NOMO-1 treated with dmso at 0.1 percent for 144 hours (cell line): ENCODE measurements around the gene PARD3B.
"Not testable (repeated sequence)": the region's sequence is repeated elsewhere in the genome, so short reads cannot be mapped to it uniquely, and the experiment has no call there.

Source experiments
- DNase-seq: peaks from one replicate; lab custom pipeline; 2025; ENCODE audit not compliant: unreplicated experiment; lab: John Stamatoyannopoulos, UW

Gene PARD3B

DNA sequence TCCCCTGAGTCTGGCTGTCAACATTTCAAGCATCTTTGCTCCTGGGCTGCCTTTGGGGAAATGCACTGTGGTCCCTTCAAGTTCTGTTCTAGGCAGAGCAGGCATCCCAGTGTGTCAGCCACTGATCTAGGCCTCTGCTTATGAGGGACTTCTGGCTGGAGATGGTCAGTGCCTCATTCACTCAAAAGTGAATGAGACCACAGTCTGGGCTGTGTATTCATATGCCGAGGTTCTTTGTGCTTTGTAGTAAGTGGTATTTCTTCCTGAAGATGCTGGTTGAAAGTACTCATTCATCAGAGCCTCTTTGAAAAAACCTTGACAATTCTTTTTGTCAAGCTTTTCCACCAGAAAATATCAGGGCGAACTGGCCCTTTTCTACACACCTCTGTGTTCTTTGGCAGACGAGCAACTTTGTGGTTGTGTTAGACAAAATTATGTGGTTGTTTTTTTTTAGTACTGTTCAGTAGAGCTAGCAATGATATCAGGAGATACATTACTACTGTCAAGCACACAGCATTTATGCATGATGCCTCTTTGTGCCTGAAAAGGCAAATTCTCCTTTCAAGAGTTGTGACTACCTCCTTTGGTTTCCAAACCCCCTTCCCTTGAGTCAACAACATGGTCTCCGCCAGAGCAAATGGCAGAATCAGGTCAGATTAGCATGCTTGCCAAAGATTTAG, 626.1 kb downstream of the PARD3B start:
- no peak for DNase-seq

DNA sequence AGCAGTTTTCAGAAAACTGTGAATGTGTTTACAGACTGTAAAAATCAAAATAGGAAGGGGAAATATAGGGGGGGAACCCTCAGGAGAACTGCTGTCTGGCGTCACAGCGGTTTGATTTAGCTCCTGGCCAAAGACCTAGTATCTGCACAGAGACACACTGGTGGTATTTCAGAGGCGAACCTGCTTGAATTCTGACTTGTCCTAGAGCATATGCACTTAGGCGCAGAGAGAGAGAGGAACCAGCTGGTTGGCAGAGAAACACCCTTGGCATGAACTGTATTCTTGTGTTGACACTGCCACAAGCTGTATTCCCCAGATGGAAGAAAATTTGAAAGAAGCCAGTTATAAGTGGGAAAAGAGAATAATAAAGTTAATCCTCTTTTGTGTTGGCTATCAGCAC, 630.6 kb downstream of the PARD3B start:
- DNase-seq = no peak

DNA sequence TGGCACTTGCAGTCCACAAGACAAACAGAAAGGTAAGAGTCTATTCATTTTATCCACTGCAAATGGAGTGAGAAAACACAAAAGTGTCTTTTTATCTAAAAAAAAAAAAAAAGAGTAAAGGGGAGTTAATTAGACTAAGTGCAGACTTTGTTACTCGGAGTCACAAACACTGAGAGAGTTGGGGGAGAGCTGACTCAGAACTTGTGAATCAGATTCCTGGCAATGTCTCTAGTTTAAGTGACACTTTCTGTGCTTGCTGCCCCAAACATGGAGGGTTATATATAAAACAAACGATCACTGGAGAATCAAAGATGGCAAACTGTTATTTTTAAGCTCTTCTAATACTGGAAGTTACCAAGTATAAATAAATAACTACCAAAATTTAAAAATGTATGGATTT, 631.3 kb downstream of the PARD3B start:
- DNase-seq = no peak

DNA sequence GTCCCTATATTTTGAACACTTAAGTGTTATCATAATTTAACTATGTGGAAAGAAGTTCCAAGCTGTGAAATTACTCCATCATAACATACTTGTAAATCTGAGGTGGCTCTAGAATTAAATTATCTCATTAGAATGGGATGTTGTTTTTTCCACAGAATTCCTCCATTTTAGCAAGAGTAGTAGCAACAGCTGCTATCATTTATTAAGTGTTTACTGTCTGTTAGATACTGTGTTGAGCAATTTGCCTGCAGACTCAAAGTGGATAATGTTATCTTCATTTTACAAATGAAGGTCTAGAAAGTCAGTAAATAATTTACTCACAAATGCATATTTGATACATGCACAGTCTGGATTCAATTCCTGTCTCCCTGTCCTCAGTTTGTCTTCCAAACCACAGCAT, 632.3 kb downstream of the PARD3B start:
- no peak for DNase-seq

DNA sequence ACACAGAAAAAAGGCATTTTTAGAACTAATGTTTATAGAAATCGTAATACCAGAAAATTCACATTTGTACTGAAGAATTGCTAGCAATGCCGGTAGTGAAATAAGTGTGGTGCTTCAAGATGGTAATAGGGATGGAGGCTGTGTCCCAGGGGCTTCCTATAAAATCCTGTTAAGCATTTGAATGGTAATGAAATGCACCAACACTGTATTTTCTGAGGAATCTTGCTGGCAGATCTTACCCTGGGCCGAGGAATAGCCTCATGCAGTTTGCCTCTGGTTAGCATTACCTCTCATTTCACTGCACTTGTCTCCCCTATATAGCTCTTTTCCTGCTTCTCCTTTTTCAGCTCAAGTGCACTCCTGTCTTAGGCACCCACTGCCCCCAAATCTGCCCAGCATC, 635.5 kb downstream of the PARD3B start:
- DNase-seq = no peak

DNA sequence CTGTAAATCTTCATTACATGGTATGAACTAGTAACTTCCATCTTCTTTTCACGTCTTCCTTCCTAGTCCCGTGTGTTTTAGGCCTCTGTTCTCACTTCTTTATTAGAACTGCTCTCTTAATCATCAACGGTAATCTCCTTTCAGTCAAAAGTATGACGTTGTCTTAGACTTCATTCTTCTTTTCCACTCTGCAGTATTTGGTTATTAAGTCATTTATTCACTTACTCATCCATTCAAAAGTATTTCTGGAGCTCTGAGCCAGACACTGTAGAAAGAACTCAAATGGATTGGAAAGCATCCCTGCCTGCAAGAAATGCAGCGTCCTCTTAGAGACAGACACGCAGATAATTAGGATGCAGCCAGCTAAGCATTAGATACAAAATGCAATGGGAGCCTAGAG, 642.5 kb downstream of the PARD3B start:
- no peak for DNase-seq

DNA sequence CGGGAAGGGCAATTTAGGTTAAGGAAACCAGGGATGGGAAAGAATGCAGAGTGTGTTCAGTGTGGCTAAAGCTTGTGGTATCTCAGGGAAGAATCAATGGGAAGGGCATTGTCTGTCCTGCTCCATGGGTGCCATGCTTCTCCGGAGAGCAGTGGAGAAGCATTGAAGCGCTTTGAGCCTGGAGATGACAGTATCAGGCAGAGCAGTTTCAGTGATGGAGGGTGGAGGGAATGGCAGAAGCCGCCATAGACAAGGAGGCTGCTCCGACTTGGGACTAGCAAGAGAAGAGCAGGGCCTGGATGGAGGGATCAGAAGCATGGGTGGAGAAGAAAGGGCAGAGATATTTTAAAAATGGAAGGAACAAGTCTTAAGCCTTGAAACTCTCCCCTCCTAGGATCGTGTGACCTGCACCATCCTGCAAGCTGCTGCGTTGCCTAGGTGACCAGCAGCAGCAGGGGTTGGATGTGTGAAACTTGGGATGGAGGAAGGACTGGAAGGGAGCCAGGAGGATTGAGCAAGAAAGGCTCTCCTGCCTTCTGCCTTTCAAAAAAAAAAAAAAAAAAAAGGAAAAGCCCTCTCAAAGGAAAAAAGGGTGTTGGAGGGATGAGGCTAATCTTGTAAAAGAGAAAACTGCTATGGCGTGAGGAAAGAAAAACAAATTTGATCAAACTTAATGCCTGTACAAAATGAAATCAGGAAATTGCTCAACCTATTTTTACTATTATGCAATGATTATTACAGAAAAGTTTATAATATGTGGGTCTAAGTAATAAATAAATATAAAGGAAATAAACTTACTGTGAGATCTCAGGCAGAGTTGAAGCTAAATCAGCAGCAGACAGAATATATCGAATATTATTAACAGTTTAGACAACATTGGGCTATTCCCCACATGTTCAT, 643.2 kb downstream of the PARD3B start:
- DNase-seq = no peak

DNA sequence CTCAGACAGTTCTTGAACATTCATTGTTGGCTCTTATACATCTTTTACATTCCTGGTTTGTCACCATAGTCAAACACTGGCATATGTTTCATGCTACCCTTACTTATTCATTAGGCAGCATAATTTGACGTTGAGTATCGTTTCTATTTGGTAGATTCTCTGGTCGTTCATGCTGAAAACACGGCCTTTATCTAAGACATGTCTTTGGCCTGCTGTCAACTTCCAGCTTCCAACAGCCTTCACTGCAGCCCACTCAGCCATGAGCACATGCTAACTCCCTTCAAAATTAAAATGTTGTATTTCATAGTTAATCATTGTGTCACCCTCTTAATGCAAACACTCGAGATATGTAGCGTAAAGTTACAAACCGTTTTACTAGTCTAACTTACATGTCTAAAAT, 644.0 kb downstream of the PARD3B start:
- no peak for DNase-seq

DNA sequence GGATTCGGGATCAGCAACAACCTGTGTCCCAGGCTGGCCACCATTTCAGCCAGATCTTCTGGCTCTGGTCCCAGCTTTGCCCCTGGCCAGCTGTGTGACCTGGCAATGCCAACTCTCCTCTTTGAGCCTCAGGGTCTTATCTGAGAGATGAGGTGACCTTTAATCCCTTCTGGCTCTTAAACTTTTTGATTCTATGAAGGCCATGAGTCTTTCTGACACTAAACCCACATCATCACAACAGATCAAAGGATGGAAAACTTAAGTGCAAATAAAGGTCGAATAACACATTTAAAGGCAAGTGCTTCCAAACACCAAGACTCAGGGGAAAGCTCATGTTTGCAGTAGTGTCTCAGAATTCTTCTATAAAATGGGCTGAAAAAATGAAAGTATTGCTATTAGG, 645.3 kb downstream of the PARD3B start:
- no peak for DNase-seq

DNA sequence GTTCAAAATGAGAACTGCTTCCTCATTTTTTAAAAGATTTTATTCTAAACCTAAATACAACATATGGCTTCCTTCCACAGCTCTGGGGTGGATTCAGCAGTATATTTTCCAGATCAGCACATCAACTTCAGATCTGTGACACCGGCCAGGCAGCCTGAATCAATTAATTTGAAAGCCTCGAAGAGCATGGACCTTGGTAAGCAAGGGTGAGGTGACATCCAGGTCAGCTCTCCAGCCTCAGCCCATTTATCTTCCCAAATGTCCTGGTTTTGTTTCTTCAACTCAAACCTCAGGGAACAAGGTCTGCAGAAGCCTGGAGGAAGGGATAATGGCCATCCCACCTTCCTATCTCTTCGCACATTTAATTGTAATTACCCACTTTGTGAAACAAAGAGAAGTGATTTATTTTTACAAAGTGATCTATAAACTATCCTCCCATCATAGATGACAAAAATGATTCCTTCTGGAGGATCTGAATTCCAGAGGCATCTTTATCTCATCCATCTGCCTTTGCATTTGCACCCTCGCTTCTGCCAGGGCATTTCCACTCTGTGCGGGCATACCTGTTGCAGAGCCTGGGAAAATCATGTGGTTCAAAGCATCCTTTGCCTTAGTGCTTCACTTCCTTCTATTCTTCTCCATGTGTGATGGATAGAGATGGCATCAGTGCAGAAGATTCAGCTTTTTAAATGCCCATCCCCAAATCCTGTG, 648.0 kb downstream of the PARD3B start:
- DNase-seq = no peak

DNA sequence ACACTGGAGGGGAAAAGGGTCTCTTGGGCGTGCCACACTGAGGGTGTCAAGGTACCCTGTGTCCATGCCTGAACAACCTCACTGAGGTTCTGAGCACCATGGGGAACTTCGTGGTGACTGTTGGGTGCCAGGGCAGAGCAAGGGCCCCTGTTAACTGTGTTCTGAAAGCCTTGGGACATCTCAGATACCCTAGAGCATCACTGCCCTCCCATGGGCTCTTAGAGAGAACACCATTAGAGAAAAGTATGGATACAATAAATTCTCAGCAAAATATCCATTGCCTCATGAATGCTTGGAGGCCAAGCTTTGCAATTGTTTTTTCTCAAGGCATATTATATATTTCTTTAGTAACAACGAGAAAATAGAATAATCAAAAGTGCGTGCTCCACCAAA, 648.6 kb downstream of the PARD3B start:
- no peak for DNase-seq

DNA sequence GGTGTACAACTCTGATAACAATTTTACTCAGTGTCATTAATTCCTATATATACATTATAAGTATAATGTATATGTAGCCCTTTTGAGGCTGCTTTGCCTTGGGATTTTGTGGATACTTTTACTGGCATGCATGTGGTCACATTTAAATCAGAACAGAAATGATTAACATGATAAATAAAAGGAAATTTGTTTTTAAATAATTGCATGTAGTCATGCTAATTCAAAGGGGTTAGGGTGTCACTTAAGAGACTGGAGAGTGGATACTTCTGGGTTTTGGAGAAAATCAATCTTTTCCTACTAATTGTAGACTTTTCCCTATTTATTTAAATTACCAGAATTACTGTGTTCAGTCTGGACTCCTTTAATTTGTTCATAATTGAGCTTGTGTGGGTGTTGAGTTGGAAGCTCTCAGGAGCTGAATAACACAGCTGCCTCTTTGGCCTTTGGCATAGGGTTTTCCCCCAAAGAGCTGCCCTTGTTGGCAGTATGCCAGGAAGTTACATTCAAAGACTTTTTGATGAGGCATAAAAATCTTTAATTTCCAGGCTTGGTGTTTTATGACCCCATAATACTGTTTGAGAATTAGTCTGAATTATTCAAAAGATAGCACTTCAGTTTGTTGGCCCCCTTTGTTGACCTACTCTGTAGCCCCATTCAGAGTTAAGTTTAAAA, 652.3 kb downstream of the PARD3B start:
- DNase-seq = no peak

DNA sequence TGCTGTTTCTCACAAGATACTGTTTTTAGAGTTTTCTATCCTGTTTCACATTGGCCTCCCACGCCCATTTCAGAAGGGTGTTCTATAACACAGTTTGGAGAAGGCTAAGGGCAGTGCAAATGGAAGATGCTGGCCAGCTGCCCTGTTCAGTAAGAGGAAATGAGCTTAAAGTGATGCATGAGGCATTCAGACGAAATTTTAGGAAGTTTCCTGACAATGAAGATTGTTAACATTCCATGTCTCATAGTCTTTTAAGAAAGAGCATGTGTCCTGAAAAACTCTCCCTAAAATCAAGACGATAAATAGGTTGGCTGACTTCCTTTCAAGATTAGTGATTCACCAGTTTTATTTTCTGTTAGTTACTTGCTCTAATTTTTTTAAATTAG, 652.9 kb downstream of the PARD3B start:
- no peak for DNase-seq

DNA sequence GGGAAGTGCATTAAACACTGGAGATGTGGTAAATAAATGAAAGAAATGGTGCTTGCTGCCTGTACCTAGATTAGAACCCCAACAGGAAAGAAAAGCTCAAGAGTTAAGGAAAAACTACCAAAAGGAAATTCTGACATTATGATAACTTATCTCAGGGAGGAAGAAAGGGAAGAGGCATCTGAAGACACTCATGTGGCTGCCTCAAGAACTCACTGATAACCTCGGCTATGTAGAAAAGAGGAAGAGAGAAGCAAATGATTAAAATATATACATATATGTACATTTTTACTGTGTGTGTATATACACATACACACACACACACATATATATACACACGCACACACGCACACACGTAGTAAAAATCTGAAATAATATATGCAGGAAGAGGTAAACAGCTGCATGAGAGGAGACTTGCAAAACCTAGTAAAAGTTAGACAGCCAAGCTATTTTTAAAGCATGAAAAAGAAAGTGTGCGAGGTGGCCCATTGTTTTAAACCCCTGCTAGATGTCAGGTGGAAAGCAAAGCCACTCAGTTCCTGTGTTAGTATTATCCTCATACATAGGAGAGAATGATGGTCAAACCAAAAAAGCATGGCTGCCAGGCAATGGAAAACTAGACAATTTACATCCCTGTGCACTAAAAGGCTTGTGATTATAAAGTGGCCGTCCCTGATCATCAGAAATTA, 654.0 kb downstream of the PARD3B start:
- no peak for DNase-seq

DNA sequence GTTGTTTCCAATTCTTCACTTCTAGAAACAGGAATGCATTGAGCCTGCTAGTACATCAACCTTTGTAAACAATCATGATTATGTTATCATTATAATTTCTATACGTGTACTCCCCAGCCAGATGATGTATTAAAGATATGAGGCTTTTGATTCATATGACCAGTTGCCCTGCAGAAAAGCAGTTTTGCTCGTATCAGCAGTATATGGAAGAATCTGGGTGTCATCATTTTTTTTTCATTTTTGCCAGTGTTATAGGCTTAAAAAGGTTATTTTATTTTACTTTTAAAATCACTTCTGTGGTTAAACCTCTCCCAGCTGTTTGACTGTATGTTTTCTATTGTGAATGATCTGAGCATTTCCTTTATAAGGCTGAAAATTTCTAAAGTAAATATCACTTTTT, 665.2 kb downstream of the PARD3B start:
- no peak for DNase-seq

DNA sequence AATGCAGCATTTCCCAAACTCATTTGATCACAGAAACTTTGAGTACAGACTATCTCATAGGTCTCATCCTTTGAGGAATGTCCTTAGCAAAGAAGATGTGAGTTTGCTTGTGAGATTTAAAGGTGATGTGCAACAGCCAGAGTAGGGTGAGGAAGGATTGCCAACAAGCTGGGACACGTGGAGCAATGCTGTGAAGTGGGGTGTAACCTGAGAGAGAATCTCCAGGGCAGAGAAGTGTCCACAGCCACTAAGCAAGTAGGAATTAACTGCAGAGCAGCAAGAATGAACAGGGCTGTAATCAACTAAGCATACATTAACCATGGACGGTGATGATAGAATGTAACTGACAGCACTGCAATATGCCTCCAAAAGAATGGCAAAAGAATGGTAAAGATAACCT, 667.1 kb downstream of the PARD3B start:
- DNase-seq = no peak

DNA sequence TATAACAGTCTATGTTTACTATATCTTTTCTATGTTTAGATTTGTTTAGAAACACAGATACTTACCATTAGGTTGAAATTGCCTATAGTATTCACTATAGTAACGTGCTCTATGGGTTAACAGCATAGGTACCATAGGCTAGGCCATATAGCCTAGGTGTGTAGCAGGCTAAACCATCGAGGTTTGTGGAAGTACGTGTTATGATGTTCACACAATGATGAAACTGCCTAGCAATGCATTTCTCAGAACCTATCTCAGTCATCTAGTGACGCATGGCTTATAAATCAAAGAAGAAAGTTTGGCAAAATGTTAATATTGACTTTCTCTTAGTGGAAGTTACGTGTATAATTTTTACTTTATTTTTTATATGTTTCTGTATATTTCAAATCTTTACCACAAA, 670.8 kb downstream of the PARD3B start:
- no peak for DNase-seq

DNA sequence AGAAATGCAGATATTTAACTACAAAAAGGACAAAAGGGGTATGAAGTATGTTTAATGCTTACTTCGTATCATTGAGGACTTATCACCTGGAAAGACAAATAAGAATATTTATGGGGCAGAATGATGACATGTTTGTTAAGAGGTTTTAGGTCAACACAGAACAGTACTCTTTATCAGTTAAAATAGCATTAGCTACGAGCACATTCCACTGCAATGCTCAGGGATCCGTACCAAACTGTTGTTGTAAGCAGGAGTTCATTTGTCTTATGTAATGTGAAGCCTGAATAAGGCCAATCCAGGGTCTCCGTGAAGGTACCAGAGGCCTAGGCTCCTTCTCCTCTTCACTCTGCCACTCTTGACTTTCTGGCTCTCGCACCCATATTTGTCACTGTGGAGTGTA, 671.3 kb downstream of the PARD3B start:
- DNase-seq = no peak

DNA sequence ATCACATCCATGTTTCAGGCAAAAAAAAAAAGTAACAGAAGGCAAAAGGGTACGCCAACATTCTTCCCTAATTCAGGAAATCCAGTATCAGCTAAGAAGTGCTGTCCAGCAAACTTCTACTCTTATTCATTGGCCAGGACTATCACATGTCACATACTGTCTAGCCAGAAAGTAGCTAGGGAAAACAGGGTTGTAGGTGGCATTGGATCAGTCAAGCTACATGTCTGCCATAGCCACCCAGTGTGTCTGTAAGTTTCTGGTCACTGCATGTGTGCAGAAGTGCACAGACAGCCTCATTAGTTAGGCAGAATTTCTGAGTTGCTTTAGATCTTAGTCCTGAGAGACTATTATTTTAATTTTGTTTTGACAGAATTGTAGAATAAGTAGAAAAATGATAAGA, 671.7 kb downstream of the PARD3B start:
- no peak for DNase-seq

DNA sequence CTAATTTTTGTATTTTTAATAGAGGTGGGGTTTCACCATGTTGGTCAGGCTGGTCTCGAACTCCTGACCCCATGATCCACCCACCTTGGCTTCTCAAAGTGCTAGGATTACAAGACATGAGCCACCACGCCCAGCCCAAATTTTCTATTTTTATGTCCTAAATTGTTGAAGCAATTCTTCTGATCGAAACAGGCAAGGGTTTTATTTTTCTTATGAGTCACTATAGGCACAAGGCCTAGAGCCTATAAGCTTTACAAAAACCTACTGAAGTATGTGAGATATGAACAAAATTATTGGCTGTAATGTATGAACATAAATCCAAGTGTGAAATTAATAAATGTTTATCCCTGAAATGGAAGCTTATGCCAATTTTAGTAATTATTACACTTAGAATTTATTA, 672.8 kb downstream of the PARD3B start:
- no peak for DNase-seq

DNA sequence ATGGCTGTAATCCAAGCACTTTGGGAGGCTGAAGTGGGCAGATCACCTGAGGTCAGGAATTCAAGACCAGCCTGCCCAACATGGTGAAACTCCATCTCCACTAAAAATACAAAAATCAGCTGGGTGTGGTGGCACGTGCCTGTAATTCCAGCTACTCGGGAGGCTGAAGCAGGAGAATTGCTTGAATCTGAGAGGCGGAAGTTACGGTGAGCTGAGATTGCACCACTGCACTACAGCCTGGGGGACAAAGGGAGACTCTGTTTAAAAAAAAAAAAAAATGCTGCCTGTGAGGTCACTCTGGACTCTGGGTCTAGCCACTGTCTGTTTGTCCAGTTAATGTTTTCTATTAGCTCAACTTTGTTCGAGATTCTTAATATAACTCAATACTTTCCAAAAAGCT, 673.5 kb downstream of the PARD3B start:
- not testable (repeated sequence) for DNase-seq
